Vagina (tissue), 2 donors: ENCODE data around the gene ATPAF1.

ENCODE experiments used
- POLR2A ChIP-seq, 2 donors: fragments of 450-650 bp; IDR thresholded peaks; one replicate each; pipeline ENCODE4 v1.6.1; 2017; ENCODE audit warnings: antibody characterized with exemption in 2 of 2, mild to moderate bottlenecking in 2 of 2, moderate library complexity in 2 of 2
- TF ChIP-seq, protein P1 (sequence below), 3 experiments: fragments of 450-650 bp in 2 of 3; fragments of 200-600 bp in 1 of 3; sonication (generic) in 1 of 3; IDR thresholded peaks; one replicate each; pipeline ENCODE4 v1.5.1; 2017 to 2019; ENCODE audit warnings: antibody characterized with exemption in 3 of 3, mild to moderate bottlenecking in 2 of 3, moderate library complexity in 2 of 3

- TF ChIP-seq POLR2A (IDR thresholded peaks at IDR 0.05): no peak
- TF ChIP-seq, protein P1, sequence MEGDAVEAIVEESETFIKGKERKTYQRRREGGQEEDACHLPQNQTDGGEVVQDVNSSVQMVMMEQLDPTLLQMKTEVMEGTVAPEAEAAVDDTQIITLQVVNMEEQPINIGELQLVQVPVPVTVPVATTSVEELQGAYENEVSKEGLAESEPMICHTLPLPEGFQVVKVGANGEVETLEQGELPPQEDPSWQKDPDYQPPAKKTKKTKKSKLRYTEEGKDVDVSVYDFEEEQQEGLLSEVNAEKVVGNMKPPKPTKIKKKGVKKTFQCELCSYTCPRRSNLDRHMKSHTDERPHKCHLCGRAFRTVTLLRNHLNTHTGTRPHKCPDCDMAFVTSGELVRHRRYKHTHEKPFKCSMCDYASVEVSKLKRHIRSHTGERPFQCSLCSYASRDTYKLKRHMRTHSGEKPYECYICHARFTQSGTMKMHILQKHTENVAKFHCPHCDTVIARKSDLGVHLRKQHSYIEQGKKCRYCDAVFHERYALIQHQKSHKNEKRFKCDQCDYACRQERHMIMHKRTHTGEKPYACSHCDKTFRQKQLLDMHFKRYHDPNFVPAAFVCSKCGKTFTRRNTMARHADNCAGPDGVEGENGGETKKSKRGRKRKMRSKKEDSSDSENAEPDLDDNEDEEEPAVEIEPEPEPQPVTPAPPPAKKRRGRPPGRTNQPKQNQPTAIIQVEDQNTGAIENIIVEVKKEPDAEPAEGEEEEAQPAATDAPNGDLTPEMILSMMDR (IDR thresholded peaks at IDR 0.05): no peak
Measured at GRCh38 chr1:46638921-46639320, 29.2 kb downstream of the ATPAF1 start.
